Neuron (in vitro differentiated cells): ENCODE measurements around the gene COL6A2.
"Not testable (repeated sequence)": the region's sequence is repeated elsewhere in the genome, so short reads cannot be mapped to it uniquely, and the experiment has no call there.

ENCODE experiments used
- H2AFZ ChIP-seq: one replicate; pipeline ENCODE4 v1.6.1; 2013; ENCODE audit warnings: low read depth, mild to moderate bottlenecking, inconsistent platforms, low read length, moderate library complexity
- H3K27me3 ChIP-seq: one replicate; pipeline ENCODE4 v1.6.1; 2013; ENCODE audit warnings: low read length; ENCODE audit not compliant: insufficient read depth
- H3K36me3 ChIP-seq: one replicate; pipeline ENCODE4 v1.6.1; 2013; ENCODE audit warnings: low read length; ENCODE audit not compliant: insufficient read depth
- H3K4me1 ChIP-seq: one replicate; pipeline ENCODE4 v1.6.1; 2013; ENCODE audit warnings: low read length; ENCODE audit not compliant: insufficient read depth
- H3K4me3 ChIP-seq: 2 replicates; pipeline ENCODE4 v1.5.1; 2013; ENCODE audit warnings: mild to moderate bottlenecking, low read length, moderate library complexity
- H3K9me3 ChIP-seq: one replicate; pipeline ENCODE4 v1.6.1; 2013; ENCODE audit warnings: low read length

The COL6A2 gene

GRCh38 chr21:46171585-46171984, 73.7 kb downstream of the COL6A2 start:
- H3K36me3 ChIP-seq = peaks cover 2% of the 10 kb centered on the region
- no peaks in the 10 kb centered on the region for H3K27me3 ChIP-seq
- no peak overlapping the region for H2AFZ ChIP-seq
- H3K4me3 ChIP-seq = no peak overlapping the region
- no peaks in the 10 kb centered on the region for H3K4me1 ChIP-seq
- peaks cover 9% of the 10 kb centered on the region for H3K9me3 ChIP-seq

DNA sequence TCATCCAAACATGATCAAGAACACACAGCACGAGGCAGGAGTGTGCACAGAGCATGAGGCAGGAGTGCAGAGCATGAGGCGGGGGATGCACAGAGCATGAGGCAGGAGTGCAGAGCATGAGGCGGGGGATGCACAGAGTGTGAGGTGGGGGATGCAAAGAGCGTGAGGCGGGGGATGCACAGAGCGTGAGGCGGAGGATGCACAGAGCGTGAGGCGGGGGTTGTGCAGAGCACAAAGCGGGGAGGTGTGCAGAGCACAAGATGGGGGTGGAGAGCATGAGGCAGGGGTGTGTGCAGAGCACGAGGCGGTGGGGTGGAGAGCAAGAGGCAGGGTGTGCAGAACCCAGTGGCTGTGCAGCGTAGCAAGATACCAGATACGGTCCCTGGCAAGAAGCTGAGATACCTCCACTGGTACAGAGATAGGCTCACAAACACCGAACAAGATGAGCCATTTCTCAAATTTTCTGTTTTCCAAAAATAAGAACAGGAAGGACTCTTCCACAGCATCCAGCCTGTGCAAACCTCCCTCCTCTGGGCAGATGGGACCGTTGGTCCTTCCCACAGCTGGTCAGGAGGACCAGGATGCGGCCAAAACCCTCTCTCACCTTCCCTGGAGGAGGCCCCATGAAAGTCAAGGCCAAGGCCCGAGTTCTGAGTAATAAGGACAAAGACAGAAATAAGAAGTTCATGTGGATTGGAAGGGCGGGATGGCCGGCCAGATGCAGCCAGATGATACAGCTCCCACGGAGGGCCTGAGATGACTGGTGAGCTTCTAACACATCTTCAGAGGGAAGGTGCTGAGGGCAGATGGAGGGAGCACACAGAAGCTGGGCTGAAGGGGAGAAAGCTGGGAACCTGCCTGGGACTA, 74.3 kb downstream of the COL6A2 start:
- peaks cover 2% of the 10 kb centered on the region for H3K36me3 ChIP-seq
- H2AFZ ChIP-seq = no peak overlapping the region
- no peaks in the 10 kb centered on the region for H3K4me1 ChIP-seq
- no peaks in the 10 kb centered on the region for H3K27me3 ChIP-seq
- peaks cover 9% of the 10 kb centered on the region for H3K9me3 ChIP-seq
- no peak overlapping the region for H3K4me3 ChIP-seq

DNA sequence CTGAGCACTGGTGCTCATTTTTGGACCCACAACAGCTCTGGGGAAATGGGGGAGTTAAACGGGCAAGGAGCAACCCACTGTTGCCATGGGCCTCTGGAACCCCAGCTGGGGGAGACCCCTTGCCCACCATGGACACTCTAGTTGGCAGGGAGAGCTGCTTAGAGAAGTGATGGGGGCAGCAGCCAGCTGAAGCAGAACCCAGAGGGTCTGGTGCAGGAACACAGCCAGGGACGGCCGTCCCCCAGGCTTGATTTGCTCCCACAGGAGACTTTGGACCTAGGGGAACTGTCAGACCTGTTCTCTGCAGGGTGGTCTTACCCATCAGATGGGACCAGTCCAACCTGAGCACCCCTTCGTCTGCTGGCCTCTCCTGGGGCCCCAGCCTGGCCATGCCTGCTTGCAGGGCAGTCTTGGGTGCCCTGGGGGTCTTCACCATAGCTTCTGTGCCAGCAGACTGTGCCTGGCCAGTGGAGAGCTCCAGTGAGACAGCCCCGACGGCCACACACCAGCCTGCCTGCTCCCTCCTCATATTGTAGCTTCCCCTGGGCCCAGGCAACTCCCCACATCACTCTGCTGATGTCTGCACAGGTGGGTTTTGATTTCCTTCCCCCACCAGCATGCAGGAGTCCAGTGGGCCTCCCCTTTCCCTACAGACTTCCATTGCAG, 75.1 kb downstream of the COL6A2 start:
- Histone ChIP-seq H3K9me3 (peaks cover 9% of the 10 kb centered on the region), H3K4me1 (no peaks in the 10 kb centered on the region), H3K36me3 (no peaks in the 10 kb centered on the region), H2AFZ (no peak overlapping the region), H3K27me3 (no peaks in the 10 kb centered on the region), H3K4me3 (no peak overlapping the region)

DNA sequence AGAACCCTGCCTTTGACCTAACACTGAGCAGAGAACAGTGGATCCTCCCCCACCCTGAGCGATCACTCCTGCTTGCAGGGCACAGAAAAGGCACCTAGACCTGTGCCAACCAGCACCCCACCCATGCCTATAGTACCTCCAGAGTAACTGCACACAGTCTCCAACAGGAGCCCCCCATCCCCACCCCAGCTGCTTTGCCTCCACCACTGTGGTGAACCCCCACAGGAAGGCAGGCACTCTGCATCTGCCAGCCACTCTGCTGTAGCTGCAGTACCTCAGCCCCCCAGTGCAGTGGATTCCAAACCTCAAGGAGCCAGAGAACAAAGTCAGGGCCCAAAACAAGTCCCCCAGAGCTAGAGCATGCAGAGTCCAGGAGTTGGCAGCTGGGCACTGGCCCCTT, 75.7 kb downstream of the COL6A2 start:
- Histone ChIP-seq H3K4me3 (no peak overlapping the region), H2AFZ (no peak overlapping the region), H3K4me1 (no peaks in the 10 kb centered on the region), H3K9me3 (peaks cover 9% of the 10 kb centered on the region), H3K27me3 (no peaks in the 10 kb centered on the region), H3K36me3 (no peaks in the 10 kb centered on the region)

DNA sequence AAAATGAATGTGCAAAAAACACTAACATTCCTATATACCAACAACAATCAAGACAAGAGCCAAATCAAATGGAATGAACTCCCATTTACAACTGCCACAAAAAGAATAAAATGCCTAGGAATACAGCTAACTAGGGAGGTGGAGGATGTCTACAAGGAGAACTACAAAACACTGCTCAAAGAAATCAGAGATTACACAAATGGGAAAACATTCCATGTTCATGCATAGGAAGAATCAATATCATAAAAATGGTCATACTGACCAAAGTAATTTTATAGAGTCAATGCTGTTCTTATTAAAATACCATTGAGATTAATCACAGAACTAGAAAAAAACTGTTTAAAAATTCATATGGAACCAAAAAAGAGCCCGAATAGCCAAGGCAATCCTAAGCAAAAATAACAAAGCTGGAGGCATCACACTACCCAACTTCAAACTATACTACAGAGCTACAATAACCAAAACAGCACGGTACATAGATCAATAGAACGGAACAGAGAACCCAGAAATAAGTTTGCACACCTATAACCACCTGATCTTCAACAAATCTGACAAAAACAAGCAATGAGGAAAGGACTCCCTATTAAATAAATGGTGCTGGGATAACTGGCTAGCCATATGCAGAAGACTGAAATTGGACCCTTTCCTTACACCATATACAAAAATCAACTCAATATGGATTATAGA, 78.7 kb downstream of the COL6A2 start:
- not testable (repeated sequence) for H2AFZ ChIP-seq, H3K4me1 ChIP-seq, H3K36me3 ChIP-seq, H3K4me3 ChIP-seq, H3K27me3 ChIP-seq
- H3K9me3 ChIP-seq = peaks cover 11% of the 10 kb centered on the region

DNA sequence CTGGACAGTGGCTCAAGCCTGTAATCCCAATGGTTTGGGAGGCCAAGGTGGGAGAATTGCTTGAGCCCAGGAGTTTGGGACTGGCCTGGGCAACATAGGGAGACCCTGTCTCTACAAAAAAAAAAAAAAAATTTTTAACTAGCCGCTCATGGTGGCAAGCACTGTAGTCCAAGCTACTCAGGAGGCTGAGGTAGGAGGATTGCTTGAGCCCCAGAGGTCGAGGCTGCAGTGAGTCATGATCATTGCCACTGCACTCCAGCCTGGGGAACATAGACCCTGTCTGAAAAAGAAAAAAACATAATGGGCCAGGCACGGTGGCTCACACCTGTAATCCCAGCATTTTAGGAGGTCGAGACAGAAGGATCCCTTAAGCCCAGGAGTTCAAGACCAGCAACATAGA, 81.0 kb downstream of the COL6A2 start:
- Histone ChIP-seq H3K4me1 (no peaks in the 10 kb centered on the region), H3K9me3 (peaks cover 2% of the 10 kb centered on the region), H3K36me3 (no peaks in the 10 kb centered on the region), H3K4me3 (no peak overlapping the region), H3K27me3 (no peaks in the 10 kb centered on the region), H2AFZ (no peak overlapping the region)
